HEK293 (cell line): ENCODE measurements around the gene TSC22D3.
A peak's percentile ranks its signal among the peaks of the same experiment; 100 is the strongest.

Experiments
- GLI4 ChIP-seq: fragments of 450-650 bp; formaldehyde crosslinking; IDR thresholded peaks from 2 replicates; pipeline ENCODE4 v1.5.1; 2016; ENCODE audit warnings: missing biosample characterization, missing genetic modification characterization
- HOXA7 ChIP-seq: sonication (generic); formaldehyde crosslinking; IDR thresholded peaks from 2 replicates; pipeline ENCODE4 v1.8.1; 2022; ENCODE audit warnings: missing genetic modification reagents, borderline replicate concordance
- PRDM4 ChIP-seq: fragments of 450-650 bp; formaldehyde crosslinking; IDR thresholded peaks from 2 replicates; pipeline ENCODE4 v1.5.1; 2017; ENCODE audit warnings: missing biosample characterization, missing genetic modification characterization
- REPIN1 ChIP-seq: fragments of 450-650 bp; formaldehyde crosslinking; IDR thresholded peaks from 2 replicates; pipeline ENCODE4 v1.5.1; 2017; ENCODE audit warnings: missing biosample characterization, missing genetic modification characterization, low read depth
- ZNF133 ChIP-seq: fragments of 450-650 bp; formaldehyde crosslinking; IDR thresholded peaks from 2 replicates; pipeline ENCODE4 v1.5.1; 2016; ENCODE audit warnings: missing biosample characterization, missing genetic modification characterization
- ZNF174 ChIP-seq: fragments of 450-650 bp; formaldehyde crosslinking; IDR thresholded peaks from 2 replicates; pipeline ENCODE4 v1.5.0; 2017; ENCODE audit warnings: missing biosample characterization, mild to moderate bottlenecking, missing genetic modification characterization
- ZNF274 ChIP-seq, 2 experiments: fragments of 200-500 bp in 1 of 2; fragments of 450-650 bp in 1 of 2; sonication (Bioruptor generic) in 1 of 2; formaldehyde crosslinking in 1 of 2; IDR thresholded peaks; 2 replicates each; pipeline versions ENCODE4 v1.5.1 to v1.6.1; 2014 to 2016; ENCODE audit warnings: borderline replicate concordance in 1 of 2, inconsistent platforms in 1 of 2, low read length in 1 of 2, missing biosample characterization in 1 of 2, missing genetic modification characterization in 1 of 2
- ZNF292 ChIP-seq: fragments of 450-650 bp; formaldehyde crosslinking; IDR thresholded peaks from 2 replicates; pipeline ENCODE4 v1.5.1; 2016; ENCODE audit warnings: low read depth, missing biosample characterization, missing genetic modification characterization, borderline replicate concordance
- ZNF302 ChIP-seq: fragments of 450-650 bp; formaldehyde crosslinking; IDR thresholded peaks from 2 replicates; pipeline ENCODE4 v1.5.1; 2016; ENCODE audit warnings: missing biosample characterization, missing genetic modification characterization, low read depth
- ZNF510 ChIP-seq: fragments of 450-650 bp; formaldehyde crosslinking; IDR thresholded peaks from 2 replicates; pipeline ENCODE4 v1.5.1; 2018; ENCODE audit warnings: mild to moderate bottlenecking, missing genetic modification characterization, missing biosample characterization; ENCODE audit not compliant: insufficient replicate concordance
- ZNF610 ChIP-seq: fragments of 450-650 bp; formaldehyde crosslinking; IDR thresholded peaks from 2 replicates; pipeline ENCODE4 v1.5.1; 2016; ENCODE audit warnings: missing biosample characterization, missing genetic modification characterization, borderline replicate concordance
- ZNF692 ChIP-seq: fragments of 450-650 bp; formaldehyde crosslinking; IDR thresholded peaks from 2 replicates; pipeline ENCODE4 v1.5.1; 2016; ENCODE audit warnings: missing biosample characterization, missing genetic modification characterization
- ZNF76 ChIP-seq: fragments of 450-650 bp; formaldehyde crosslinking; IDR thresholded peaks from 2 replicates; pipeline ENCODE4; 2016; ENCODE audit warnings: low read depth, missing biosample characterization, missing genetic modification characterization, borderline replicate concordance
- TF ChIP-seq, protein P1 (sequence below): fragments of 450-650 bp; formaldehyde crosslinking; IDR thresholded peaks from 2 replicates; pipeline ENCODE4 v1.5.1; 2016; ENCODE audit warnings: missing biosample characterization, missing genetic modification characterization
- TF ChIP-seq, protein P2 (sequence below): fragments of 450-650 bp; formaldehyde crosslinking; IDR thresholded peaks from 2 replicates; pipeline ENCODE4 v1.5.1; 2017; ENCODE audit warnings: missing biosample characterization, missing genetic modification characterization
- TF ChIP-seq, protein P3 (sequence below): fragments of 450-650 bp; formaldehyde crosslinking; IDR thresholded peaks from 2 replicates; pipeline ENCODE4 v1.5.1; 2017; ENCODE audit warnings: missing biosample characterization, mild to moderate bottlenecking, missing genetic modification characterization, moderate library complexity
- TF ChIP-seq, protein P4 (sequence below): fragments of 450-650 bp; formaldehyde crosslinking; conservative IDR thresholded peaks from 2 replicates; pipeline ENCODE4 v1.5.1; 2016; ENCODE audit warnings: low read depth, missing biosample characterization, missing genetic modification characterization
- TF ChIP-seq, protein P5 (sequence below): fragments of 450-650 bp; formaldehyde crosslinking; conservative IDR thresholded peaks from 2 replicates; pipeline ENCODE4 v1.5.1; 2016; ENCODE audit warnings: low read depth, missing biosample characterization, missing genetic modification characterization

TSC22D3 gene

GRCh38 chrX:107712231-107713202 lies 63.1 kb downstream of the TSC22D3 start (continued):
- TF ChIP-seq, protein P1, sequence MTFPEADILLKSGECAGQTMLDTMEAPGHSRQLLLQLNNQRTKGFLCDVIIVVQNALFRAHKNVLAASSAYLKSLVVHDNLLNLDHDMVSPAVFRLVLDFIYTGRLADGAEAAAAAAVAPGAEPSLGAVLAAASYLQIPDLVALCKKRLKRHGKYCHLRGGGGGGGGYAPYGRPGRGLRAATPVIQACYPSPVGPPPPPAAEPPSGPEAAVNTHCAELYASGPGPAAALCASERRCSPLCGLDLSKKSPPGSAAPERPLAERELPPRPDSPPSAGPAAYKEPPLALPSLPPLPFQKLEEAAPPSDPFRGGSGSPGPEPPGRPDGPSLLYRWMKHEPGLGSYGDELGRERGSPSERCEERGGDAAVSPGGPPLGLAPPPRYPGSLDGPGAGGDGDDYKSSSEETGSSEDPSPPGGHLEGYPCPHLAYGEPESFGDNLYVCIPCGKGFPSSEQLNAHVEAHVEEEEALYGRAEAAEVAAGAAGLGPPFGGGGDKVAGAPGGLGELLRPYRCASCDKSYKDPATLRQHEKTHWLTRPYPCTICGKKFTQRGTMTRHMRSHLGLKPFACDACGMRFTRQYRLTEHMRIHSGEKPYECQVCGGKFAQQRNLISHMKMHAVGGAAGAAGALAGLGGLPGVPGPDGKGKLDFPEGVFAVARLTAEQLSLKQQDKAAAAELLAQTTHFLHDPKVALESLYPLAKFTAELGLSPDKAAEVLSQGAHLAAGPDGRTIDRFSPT (tag by site-specific recombination) = no peak
- TF ChIP-seq GLI4 (tag by site-specific recombination) = no peak
- TF ChIP-seq, protein P2, sequence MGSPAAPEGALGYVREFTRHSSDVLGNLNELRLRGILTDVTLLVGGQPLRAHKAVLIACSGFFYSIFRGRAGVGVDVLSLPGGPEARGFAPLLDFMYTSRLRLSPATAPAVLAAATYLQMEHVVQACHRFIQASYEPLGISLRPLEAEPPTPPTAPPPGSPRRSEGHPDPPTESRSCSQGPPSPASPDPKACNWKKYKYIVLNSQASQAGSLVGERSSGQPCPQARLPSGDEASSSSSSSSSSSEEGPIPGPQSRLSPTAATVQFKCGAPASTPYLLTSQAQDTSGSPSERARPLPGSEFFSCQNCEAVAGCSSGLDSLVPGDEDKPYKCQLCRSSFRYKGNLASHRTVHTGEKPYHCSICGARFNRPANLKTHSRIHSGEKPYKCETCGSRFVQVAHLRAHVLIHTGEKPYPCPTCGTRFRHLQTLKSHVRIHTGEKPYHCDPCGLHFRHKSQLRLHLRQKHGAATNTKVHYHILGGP (tag by site-specific recombination) = no peak
- TF ChIP-seq ZNF610 = 0 out of 2 replicates have a peak, but pooled peaks have one; percentile 15
- TF ChIP-seq PRDM4 = peak; percentile 94
- TF ChIP-seq ZNF692 (tag by site-specific recombination) = no peak
- TF ChIP-seq ZNF292 = no peak
- no peak for TF ChIP-seq REPIN1 (tag by site-specific recombination)
- TF ChIP-seq ZNF174 (tag by site-specific recombination) = no peak
- TF ChIP-seq ZNF510 (tag by site-specific recombination) = peak; percentile 41
- TF ChIP-seq ZNF76 (tag by site-specific recombination) = no peak
- TF ChIP-seq, protein P3, sequence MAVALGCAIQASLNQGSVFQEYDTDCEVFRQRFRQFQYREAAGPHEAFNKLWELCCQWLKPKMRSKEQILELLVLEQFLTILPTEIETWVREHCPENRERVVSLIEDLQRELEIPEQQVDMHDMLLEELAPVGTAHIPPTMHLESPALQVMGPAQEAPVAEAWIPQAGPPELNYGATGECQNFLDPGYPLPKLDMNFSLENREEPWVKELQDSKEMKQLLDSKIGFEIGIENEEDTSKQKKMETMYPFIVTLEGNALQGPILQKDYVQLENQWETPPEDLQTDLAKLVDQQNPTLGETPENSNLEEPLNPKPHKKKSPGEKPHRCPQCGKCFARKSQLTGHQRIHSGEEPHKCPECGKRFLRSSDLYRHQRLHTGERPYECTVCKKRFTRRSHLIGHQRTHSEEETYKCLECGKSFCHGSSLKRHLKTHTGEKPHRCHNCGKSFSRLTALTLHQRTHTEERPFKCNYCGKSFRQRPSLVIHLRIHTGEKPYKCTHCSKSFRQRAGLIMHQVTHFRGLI (tag by site-specific recombination) = no peak
- TF ChIP-seq, protein P4, sequence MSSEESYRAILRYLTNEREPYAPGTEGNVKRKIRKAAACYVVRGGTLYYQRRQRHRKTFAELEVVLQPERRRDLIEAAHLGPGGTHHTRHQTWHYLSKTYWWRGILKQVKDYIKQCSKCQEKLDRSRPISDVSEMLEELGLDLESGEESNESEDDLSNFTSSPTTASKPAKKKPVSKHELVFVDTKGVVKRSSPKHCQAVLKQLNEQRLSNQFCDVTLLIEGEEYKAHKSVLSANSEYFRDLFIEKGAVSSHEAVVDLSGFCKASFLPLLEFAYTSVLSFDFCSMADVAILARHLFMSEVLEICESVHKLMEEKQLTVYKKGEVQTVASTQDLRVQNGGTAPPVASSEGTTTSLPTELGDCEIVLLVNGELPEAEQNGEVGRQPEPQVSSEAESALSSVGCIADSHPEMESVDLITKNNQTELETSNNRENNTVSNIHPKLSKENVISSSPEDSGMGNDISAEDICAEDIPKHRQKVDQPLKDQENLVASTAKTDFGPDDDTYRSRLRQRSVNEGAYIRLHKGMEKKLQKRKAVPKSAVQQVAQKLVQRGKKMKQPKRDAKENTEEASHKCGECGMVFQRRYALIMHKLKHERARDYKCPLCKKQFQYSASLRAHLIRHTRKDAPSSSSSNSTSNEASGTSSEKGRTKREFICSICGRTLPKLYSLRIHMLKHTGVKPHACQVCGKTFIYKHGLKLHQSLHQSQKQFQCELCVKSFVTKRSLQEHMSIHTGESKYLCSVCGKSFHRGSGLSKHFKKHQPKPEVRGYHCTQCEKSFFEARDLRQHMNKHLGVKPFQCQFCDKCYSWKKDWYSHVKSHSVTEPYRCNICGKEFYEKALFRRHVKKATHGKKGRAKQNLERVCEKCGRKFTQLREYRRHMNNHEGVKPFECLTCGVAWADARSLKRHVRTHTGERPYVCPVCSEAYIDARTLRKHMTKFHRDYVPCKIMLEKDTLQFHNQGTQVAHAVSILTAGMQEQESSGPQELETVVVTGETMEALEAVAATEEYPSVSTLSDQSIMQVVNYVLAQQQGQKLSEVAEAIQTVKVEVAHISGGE = no peak
- TF ChIP-seq, protein P5, sequence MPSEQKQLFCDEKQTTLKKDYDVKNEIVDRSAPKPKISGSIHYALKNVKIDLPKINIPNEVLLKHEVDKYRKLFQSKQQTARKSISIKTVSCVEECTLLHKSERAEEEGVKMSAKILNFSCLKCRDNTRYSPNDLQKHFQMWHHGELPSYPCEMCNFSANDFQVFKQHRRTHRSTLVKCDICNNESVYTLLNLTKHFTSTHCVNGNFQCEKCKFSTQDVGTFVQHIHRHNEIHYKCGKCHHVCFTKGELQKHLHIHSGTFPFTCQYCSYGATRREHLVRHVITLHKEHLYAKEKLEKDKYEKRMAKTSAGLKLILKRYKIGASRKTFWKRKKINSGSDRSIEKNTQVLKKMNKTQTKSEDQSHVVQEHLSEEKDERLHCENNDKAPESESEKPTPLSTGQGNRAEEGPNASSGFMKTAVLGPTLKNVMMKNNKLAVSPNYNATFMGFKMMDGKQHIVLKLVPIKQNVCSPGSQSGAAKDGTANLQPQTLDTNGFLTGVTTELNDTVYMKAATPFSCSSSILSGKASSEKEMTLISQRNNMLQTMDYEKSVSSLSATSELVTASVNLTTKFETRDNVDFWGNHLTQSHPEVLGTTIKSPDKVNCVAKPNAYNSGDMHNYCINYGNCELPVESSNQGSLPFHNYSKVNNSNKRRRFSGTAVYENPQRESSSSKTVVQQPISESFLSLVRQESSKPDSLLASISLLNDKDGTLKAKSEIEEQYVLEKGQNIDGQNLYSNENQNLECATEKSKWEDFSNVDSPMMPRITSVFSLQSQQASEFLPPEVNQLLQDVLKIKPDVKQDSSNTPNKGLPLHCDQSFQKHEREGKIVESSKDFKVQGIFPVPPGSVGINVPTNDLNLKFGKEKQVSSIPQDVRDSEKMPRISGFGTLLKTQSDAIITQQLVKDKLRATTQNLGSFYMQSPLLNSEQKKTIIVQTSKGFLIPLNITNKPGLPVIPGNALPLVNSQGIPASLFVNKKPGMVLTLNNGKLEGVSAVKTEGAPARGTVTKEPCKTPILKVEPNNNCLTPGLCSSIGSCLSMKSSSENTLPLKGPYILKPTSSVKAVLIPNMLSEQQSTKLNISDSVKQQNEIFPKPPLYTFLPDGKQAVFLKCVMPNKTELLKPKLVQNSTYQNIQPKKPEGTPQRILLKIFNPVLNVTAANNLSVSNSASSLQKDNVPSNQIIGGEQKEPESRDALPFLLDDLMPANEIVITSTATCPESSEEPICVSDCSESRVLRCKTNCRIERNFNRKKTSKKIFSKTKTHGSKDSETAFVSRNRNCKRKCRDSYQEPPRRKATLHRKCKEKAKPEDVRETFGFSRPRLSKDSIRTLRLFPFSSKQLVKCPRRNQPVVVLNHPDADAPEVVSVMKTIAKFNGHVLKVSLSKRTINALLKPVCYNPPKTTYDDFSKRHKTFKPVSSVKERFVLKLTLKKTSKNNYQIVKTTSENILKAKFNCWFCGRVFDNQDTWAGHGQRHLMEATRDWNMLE (tag by site-specific recombination) = no peak
- no peak for TF ChIP-seq ZNF133
- TF ChIP-seq HOXA7 (CRISPR knock-in tag) = no peak
- TF ChIP-seq ZNF302 (tag by site-specific recombination) = no peak
- TF ChIP-seq ZNF274 (IDR thresholded peaks at IDR 0.05; ENCODE audit: low read length) = no peak
- TF ChIP-seq ZNF274 (tag by site-specific recombination; IDR thresholded peaks at IDR 0.05; ENCODE audit: borderline replicate concordance) = no peak
